Measurements from ENCODE around the gene VWA8.
"Not testable (repeated sequence)": the region's sequence is repeated elsewhere in the genome, so short reads cannot be mapped to it uniquely, and the experiment has no call there.

VWA8 gene

DNA sequence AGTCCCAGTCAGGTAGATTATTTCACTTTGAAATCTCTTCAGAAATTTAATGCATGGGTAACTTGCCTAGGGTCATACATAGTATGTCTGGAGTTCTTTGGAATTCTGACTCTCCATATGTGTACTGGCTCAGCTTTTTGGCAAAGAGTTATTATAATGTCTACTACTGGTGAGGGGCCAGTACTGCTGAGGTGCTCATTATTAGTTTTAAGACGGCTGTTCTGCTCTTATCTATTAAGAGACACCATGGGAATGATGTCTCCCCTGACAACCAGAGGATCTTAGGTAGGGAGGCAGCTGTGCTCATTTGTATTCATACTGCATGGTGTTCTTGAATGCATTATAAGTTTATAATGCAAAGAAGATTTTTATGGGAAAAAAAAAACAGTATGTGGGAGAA, 319.5 kb downstream of the VWA8 start:
- no peak for DNase-seq

DNA sequence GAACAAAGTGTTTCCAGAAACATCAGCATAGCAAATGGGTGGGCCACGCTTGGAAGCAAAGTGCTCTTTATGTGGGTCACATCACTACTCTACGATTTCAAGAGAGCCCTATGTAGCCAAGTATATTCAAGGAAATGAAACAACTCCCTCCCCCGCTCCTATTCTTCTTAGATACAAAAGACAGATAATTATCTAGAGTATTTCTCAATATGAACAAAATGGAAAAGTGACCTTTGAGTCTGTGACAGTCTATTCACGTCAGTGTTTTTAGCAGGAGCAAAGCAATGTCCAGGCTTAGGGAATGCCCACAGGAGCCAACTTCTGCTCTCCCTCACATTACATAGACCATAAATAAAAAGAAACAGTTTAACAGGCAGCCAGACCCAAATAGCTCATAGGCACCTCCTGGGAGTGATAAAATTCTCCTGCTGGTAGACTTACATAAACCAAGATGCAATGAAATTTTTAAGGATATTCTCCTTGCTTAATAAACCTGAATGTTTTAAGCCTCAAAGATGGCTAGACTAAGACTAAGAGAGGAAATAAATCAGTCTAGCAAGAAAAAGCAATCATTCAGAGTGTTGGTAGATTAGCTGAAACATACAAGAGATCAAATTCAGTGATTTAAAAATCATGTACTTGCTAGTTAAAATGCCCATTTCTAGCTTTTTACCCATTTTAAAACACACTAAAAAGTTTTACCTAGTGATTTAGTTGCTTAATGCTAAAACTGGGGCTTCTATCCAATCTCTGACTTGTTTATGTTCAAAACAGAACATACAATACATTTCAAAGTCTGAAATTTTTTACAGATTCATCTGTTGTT, 320.7 kb downstream of the VWA8 start:
- DNase-seq: no peak

DNA sequence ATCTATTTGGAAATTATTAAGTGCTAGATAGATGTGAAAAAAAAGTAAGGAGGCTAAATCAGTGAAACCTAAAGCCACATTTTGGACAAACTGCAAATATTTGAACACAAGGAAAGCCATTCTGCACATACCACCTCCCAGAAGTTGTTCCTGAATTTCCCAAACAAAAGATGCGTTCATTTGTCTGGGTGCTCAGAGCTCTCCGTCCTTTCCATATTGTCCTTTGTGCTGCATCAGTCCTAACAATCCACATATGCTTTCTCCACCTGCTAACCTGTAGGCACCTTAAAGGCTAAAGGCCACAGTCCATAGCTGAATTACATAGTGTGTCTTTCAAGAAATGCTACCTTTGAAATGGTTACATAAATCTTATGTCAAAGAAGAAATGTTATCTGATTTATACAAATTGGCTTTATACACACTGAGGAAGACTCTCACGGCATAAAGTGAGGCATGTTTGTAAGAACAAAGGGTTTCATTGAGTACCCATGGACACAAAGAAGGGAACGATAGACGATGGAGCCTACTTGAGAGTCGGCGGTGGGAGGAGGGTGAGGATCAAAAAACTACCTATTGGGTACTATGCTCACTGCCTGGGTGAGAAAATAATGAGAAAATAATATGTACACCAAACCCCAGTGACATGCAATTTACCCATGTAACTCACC, 321.5 kb downstream of the VWA8 start:
- no peak for DNase-seq

DNA sequence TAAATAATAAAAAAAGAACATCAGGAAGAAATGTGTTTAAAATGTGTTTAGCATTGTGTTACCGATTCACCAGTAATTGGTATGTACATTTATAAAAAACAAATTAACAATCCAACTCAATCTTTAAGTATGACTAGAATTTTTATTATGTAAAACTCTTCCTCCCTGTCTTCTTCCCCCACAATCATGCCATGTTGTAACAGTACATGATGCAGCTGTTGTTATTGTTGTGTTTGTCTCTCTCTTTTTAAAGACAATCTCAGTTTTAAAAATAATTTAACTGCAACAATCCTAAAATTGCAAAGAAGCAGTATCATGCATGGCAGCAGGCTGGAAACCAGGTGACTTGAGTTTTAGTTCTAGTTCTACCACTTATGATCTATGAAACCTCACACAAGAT, 323.3 kb downstream of the VWA8 start:
- DNase-seq: no peak

DNA sequence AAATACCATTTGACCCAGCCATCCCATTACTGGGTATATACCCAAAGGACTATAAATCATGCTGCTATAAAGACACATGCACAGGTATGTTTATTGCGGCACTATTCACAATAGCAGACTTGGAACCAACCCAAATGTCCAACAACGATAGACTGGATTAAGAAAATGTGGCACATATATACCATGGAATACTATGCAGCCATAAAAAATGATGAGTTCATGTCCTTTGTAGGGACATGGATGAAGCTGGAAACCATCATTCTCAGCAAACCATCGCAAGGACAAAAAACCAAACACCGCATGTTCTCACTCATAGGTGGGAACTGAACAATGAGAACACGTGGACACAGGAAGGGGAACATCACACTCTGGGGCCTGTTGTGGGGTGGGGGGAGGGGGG, 323.9 kb downstream of the VWA8 start:
- DNase-seq: not testable (repeated sequence)

DNA sequence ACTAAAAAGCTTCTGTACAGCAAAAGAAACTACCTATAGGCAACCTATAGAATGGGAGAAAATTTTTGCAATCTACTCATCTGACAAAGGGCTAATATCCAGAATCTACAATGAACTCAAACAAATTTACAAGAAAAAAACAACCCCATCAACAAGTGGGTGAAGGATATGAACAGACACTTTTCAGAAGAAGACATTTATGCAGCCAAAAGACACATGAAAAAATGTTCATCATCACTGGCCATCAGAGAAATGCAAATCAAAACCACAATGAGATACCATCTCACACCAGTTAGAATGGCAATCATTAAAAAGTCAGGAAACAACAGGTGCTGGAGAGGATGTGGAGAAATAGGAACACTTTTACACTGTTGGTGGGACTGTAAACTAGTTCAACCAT, 324.3 kb downstream of the VWA8 start:
- DNase-seq: not testable (repeated sequence)

DNA sequence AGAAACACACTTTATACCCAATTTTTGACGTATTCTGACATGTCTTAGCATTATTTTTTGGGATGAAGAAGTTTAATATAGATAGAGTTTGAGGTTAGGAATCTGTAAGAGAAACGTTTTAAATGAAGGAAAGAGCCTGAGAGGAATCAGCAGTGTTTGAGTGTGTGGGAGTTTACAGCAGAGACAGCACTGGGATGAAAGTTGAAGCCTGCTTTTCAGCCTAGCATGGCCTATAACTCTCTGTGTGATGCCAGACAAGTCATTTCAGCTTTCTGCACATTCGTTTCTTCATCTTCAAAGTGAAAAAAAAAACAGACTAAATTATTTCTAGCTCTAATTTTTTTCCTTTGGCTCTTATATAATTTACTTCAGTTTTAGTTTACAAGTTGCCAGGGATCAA, 326.5 kb downstream of the VWA8 start:
- DNase-seq: no peak

DNA sequence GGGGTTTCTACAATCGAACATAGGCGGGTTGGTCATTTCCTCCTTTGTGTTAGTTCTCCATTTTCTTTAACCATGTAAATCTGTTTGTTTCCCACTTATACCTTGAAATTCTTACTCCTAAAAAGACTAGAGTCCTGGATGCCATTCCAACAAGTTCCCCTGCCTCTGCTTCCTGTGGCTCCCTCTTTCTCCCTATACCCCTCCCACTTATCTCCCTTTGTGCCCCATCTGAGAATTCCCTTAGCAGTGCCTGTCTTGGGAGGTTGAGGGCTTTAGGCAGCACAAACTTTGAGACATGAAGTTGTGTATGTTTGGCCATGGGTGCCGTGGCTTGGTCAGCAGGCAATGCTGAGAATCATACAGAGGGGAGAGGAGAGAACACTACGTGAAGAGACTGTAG, 327.1 kb downstream of the VWA8 start:
- DNase-seq: no peak

DNA sequence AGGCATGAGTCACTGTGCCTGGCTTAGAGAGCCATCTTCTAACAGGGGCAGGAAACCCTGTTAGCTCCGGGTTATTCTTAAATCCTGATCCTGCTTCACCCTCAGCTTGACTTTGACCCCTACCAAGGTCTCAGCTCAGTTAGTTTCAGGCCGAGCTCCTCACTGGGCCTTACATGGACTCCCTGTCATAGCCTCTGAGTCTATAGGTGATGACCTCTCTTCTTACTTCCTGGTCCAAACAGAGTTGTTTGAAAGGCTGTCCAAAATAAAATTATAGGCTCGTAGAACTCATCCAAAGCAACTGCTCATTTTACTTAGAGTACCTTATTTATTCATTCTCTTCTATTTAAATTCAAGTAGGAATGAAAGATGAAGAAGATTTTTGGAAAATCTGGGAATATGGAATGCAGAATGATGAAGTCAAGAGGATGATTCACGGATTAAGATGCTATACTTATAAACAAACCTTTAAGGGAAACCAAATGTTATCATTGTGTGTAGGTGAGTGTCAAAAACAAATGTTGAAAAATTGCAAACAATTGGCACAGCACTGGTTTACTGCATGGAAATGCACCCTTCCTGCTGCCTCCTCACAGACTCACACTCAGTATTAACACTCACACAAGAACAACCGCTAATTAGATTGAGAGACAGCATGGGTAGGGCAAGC, 329.5 kb downstream of the VWA8 start:
- no peak for DNase-seq

DNA sequence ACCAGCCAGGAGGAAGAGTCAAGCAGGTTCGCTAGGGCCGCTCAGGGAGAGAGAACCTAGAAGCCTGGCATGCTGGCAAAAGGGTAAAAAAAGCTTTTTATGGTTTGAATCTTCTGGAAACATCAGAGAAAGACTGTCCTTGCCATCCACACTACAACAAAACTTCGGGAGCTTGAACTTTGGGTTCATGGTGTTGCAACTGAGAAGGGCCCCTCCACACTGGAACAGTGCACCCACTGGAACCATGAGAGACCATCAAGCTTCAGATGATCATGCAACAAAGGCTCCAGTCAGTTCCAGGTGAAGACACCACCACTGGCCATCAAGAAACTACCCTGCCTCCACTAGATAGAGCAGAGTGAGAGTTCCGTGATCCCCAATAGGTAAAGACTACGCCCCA, 333.5 kb downstream of the VWA8 start:
- no peak for DNase-seq

DNA sequence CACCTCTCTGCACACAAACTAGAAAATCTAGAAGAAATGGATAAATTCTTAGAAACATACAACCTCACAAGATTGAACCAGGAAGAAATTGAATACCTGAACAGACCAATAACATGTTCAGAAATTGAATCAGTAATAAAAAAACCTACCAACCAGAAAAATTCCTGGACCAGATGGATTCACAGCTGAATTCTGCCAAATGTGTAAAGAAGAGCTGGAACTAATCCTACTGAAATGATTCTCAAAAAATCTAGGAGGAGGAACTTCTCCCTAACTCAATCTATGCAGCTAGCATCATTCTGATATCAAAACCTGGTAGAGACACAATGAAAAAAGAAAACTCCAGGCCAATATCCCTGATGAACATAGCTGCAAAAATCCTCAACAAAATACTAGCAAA, 336.9 kb downstream of the VWA8 start:
- DNase-seq: no peak

DNA sequence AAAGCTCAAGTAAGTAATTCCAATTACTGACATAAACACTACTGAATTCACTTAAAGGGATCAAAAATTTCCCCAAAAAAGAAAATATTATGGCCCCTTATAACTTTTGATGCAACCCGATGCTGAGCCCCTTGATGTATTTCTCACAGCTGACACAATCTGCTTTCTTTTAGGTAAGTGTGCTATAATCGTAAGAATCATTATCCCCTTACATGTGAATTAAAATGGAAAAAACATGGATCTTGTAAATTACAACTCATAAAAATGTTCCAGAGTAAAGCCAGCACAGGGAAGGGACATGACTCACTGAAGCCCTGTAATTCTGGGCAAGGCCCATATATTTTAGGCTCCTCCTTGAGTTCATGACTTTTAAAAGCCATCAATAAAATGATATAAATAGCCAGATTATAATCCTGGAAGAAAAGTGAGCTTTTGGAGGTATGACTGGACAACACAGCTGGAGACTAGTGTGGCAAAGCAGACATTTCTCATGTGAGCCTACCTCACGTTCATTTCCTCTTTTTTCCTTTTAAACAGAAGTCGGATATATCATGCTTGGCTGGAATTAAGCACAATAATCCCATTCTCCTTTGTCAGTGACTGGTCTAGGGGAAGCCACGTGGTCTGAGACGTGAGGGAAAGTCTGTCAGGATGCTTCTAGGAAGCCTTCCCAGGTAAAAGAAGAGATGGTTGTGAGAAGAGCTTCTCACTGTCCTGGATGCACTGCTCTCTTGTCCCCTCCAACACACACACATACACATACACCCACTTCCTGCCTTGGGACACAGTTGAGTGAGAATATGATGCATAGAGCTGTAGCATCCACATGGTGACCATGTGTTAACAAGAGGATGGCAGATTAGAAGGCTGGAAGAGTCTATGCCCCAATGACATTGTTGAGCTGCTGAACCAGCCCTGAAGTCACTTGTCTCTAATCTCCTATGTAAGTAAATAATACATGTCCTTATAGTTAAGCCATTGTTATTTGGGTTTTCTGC, 338.2 kb downstream of the VWA8 start:
- DNase-seq: no peak

DNA sequence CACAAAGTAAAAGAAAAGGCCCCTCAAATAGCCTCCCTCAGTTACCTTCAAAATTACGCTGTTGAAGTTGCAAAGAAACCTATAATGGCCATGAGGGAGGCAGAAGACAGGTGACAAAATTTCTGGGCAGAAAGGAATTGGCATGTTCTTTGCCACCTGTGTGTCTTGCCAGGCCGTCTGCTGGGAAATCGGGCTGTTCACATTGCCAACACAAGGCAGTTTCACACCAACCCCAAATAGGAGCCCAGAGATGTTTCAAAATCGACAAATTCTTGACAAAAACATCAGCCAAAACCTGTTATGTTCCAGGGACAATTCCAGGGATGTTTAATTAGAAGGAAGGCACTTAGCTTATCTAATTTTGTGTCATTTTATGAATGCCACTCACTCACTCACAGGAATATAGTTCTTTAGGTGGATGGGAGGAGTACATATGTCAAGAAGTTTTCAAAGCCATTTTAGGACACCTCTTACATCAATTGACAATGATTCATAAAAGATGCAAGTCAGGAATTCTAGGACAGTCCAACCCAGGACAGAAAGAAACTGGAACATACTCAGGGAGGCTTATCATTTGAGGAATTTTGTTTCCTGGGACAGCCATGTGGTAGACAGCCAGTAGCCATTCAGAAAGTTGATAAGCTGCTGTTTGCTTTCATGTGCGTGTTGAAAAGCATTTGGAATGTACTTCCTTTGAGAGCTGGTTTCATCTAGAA, 339.0 kb downstream of the VWA8 start:
- no peak for DNase-seq

DNA sequence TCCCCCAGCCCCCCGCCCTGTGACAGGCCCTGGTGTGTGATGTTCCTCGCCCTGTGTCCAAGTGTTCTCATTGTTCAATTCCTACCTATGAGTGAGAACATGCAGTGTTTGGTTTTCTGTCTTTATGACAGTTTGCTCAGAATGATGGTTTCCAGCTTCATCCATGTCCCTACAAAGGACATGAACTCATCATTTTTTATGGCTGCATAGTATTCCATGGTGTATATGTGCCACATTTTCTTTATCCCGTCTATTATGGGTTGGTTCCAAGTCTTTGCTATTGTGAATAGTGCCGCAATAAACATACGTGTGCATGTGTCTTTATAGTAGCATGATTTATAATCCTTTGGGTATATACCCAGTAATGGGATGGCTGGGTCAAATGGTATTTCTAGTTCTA, 343.3 kb downstream of the VWA8 start:
- DNase-seq: not testable (repeated sequence)

DNA sequence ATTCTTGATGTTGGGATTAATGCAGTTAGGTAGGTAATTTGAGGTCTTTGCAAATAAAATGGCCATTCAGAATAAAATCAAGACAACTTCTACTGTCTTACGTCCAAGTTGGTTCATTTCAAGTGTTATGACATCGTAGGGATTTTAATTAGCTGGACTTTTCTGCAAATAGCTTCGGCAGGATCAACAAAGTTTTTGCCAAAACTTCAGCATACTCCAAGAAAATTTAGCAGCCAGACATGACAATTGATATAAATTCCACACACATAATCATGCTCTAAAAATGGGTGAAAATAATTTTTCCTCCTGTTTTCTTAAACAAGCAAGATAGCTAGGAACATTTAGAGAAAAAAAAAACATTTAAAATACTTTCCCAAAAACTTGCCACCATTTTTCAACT, 344.8 kb downstream of the VWA8 start:
- no peak for DNase-seq

DNA sequence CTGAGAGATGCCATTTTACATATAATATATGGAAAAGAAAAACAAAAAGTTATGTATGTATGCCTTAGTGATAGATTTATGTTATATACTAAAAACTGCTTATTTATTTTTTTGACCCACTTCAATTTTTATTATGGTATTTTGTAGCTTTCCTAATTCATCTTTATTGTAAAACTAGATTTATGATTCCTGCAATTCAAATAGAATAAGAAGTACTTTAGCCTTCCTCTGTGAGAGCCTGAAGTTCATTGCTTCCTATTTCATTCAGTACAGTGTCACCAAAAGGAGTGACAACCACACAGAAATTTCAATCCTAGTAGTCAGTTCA, 345.4 kb downstream of the VWA8 start:
- no peak for DNase-seq

DNA sequence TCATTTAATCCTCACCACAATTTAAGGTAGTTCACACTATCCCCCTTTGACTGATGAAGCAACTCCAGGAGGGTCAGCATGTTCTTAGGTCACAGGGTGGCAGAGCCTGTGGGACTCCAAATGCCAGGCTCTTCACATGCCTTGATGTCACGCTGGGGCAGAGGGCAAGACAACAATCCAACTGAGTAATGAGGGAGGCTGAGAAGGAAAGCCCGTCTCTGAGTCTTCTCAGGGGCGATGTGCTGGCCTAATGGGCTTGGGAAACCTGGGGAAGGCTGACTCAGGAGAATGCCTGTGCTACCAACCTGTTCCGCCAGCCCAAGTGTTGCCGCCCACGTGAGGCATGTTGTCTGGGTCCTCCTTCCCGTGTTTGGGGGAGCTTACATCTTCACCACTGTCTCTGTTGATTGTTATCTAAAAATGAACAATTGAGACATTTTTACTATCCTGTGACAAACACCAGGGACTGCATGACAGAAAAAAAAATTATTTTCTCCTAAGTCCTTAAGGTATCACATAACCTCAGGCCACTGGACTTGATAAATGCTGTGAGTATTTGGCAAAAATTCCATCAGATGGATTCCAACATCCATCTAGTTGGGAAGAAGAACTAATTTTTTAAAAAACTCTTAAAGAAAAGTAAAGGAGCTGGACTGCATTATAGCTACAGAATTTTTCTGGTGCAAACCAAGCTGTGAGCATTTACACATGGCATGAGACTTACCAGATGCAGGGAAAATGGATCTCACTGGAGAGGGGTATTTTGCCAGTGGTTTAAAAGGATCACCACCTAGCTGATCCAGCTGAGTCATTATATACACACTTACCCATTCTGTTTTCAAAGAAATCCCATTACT, 346.0 kb downstream of the VWA8 start:
- DNase-seq: no peak

DNA sequence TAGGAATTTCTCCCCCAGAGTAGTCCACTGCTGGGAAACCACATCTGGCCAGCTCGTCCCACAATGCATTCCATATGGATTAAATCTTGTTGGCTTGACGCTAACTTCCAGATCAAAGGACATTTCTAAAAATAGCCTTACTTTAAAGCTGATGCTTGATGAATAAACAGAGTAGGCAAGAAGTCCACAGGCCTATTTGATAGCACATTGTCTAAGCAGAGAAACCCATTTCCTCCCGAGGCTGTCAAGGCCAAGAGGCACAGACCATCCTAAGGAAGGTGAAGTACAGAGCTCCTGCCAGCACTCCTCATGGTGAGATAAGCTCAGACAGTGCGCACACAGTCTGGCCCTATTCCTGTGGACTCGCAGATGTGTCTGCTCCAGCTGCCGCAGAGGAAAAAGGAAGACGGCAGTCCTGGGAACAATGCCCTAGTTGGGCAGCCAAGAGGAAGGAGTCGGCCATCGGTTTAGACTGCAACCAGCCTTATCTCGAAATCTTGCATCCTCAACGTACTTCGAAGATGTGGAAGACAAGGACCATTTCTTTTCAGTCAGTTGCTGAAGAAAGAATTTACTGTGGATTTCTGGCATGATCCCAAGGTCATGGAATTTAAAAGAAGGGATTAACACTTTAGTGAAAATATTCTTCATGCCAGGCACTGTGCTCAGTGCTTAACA, 346.8 kb downstream of the VWA8 start:
- no peak for DNase-seq

DNA sequence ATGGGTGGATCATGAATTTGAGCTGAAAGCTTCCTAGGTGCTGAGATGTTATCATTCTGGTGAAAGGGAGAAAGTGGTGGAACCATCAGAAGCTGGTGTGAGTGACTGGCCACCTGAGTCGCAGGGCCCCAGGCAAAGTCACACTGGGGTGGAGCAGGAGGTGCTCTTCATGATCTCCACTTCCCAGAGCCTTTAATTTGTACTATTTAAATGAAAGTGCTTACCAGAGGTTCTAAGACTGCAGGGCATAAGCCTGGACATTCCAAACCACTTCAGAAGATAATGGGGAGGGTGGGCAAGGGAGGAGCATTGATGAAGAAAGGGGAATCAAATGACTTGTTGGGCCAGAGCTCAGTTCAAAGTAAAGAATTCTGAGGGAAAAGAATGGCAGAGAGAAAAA, 347.4 kb downstream of the VWA8 start:
- DNase-seq: no peak

DNA sequence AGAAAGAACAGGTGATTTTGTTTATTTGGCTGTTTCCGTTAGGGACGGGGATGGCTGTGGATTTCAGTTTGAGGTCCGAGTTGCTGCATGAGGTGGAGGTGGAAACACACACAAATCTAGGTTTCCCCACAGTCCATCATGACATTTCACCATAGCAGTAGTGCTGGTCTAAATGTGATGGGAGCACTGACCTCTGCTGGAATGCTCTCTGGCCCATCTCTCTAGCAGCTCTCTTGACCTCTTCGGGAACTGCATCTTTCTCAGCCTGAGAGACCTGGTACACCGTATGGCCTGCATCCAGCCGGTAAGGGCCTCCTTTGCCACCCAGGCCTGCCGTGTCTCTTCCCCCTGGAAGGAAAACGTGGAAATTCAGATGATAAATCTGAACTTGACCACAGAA, 349.5 kb downstream of the VWA8 start:
- no peak for DNase-seq

DNA sequence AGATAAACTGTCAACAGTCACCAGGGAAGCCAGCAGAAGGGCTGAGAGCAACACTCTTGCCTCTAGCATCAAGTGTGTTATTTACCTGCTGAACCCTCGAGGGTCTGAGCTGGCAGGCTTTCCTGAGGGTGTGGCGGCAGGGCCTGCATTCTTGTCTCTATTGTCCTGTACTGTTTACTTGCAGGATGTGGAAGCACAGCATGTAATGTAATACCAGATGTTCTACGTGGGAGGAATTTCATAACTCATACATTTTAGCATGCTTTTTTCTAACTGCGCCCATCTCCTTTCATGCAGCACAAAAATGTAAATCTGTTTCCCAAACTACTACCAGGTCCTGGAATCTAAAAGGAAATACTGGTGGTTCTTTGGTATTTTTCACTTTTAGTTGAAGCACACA, 350.5 kb downstream of the VWA8 start:
- DNase-seq: no peak

All from DMS 273 treated with DMSO at 0.1 percent for 48 hours (cell line).